MM.1S (cell line): ENCODE data around the gene GNAI2.

Experiments
- DNase-seq: peaks from one replicate; pipeline ENCODE4 v3.0.0-alpha.2; 2015
- H2AFZ ChIP-seq: fragments of 300-600 bp; sonication (generic); 2 replicates; pipeline ENCODE4 v1.6.0; 2016; ENCODE audit warnings: antibody characterized with exemption, low read length
- H3F3A ChIP-seq: fragments of 300-600 bp; sonication (generic); 2 replicates; pipeline ENCODE4 v1.6.1; 2016; ENCODE audit warnings: mild to moderate bottlenecking, antibody characterized with exemption, low read length, moderate library complexity, mixed read lengths; ENCODE audit not compliant: insufficient read depth
- H3K27ac ChIP-seq: fragments of 300-600 bp; sonication (generic); 2 replicates; pipeline ENCODE4 v1.5.1; 2016; ENCODE audit warnings: mild to moderate bottlenecking, low read length
- H3K27me3 ChIP-seq: fragments of 300-600 bp; sonication (generic); replicated peaks from 2 replicates; pipeline ENCODE4 v1.6.0; 2016; ENCODE audit warnings: low read length; ENCODE audit not compliant: insufficient read depth
- H3K36me3 ChIP-seq: fragments of 300-600 bp; sonication (generic); replicated peaks from 2 replicates; pipeline ENCODE4 v1.6.1; 2016; ENCODE audit warnings: mild to moderate bottlenecking, low read length, mixed read lengths; ENCODE audit not compliant: insufficient read depth
- H3K4me1 ChIP-seq: fragments of 300-600 bp; sonication (generic); 2 replicates; pipeline ENCODE4 v1.6.1; 2016; ENCODE audit warnings: low read length, mixed read lengths
- H3K4me2 ChIP-seq: fragments of 300-600 bp; sonication (generic); 2 replicates; pipeline ENCODE4 v1.6.0; 2016; ENCODE audit warnings: low read depth, low read length
- H3K4me3 ChIP-seq: fragments of 300-600 bp; sonication (generic); 2 replicates; pipeline ENCODE4 v1.5.1; 2016; ENCODE audit warnings: low read length, mixed read lengths
- H3K79me2 ChIP-seq: fragments of 300-600 bp; sonication (generic); 2 replicates; pipeline ENCODE4 v1.6.1; 2016; ENCODE audit warnings: mixed run types, low read length, mixed read lengths
- H3K9ac ChIP-seq: fragments of 300-600 bp; sonication (generic); 2 replicates; pipeline ENCODE4 v1.6.1; 2016; ENCODE audit warnings: low read length, mixed read lengths
- H3K9me2 ChIP-seq: fragments of 300-600 bp; sonication (generic); replicated peaks from 2 replicates; pipeline ENCODE4 v1.6.1; 2016; ENCODE audit warnings: mild to moderate bottlenecking, low read length, mixed read lengths; ENCODE audit not compliant: insufficient read depth
- H3K9me3 ChIP-seq: fragments of 300-600 bp; sonication (generic); replicated peaks from 2 replicates; pipeline ENCODE4 v1.6.1; 2016; ENCODE audit warnings: mild to moderate bottlenecking, low read length, mixed read lengths; ENCODE audit not compliant: insufficient read depth
- H4K20me1 ChIP-seq: fragments of 300-600 bp; sonication (generic); 2 replicates; pipeline ENCODE4 v1.6.1; 2016; ENCODE audit warnings: mild to moderate bottlenecking, low read length, moderate library complexity, mixed read lengths; ENCODE audit not compliant: insufficient read depth
- CTCF ChIP-seq: fragments of 300-600 bp; sonication (generic); IDR thresholded peaks from 2 replicates; pipeline ENCODE4 v1.5.1; 2016; ENCODE audit warnings: antibody characterized with exemption, low read length, mixed read lengths
- EZH2 ChIP-seq: fragments of 300-600 bp; sonication (generic); optimal IDR thresholded peaks from 2 replicates; pipeline ENCODE3; 2017; ENCODE audit warnings: low read depth, mild to moderate bottlenecking, antibody characterized with exemption, low read length, mixed read lengths
- EZH2phosphoT487 ChIP-seq: fragments of 300-600 bp; sonication (generic); IDR thresholded peaks from 2 replicates; pipeline ENCODE4 v1.6.1; 2018; ENCODE audit warnings: antibody characterized with exemption, low read length

The GNAI2 gene

GRCh38 chr3:50215529-50215928, 20.5 kb upstream of the GNAI2 start:
- no peak overlapping the region for H3K4me3 ChIP-seq
- no peak for DNase-seq
- no peaks in the 10 kb centered on the region for H3K9me3 ChIP-seq
- no peaks in the 10 kb centered on the region for H3K79me2 ChIP-seq
- no peaks in the 10 kb centered on the region for H3K9me2 ChIP-seq
- H3K36me3 ChIP-seq: no peaks in the 10 kb centered on the region
- no peak overlapping the region for H2AFZ ChIP-seq
- no peaks in the 10 kb centered on the region for H4K20me1 ChIP-seq
- no peak overlapping the region for H3K4me2 ChIP-seq
- TF ChIP-seq EZH2phosphoT487: no peak
- TF ChIP-seq EZH2: no peak
- peaks cover 80% of the 10 kb centered on the region for H3K27me3 ChIP-seq
- no peaks in the 10 kb centered on the region for H3K4me1 ChIP-seq
- no peak overlapping the region for H3K27ac ChIP-seq
- no peak overlapping the region for H3K9ac ChIP-seq
- no peaks in the 10 kb centered on the region for H3F3A ChIP-seq

GRCh38 chr3:50217681-50218080, 18.3 kb upstream of the GNAI2 start:
- H3K9me3 ChIP-seq: no peaks in the 10 kb centered on the region
- H3K27me3 ChIP-seq: peaks cover 67% of the 10 kb centered on the region
- no peak overlapping the region for H3K27ac ChIP-seq
- H3F3A ChIP-seq: no peaks in the 10 kb centered on the region
- H2AFZ ChIP-seq: no peak overlapping the region
- H3K4me2 ChIP-seq: no peak overlapping the region
- no peak for DNase-seq
- no peak overlapping the region for H3K4me3 ChIP-seq
- H3K9ac ChIP-seq: no peak overlapping the region
- H3K4me1 ChIP-seq: no peaks in the 10 kb centered on the region
- H4K20me1 ChIP-seq: no peaks in the 10 kb centered on the region
- H3K79me2 ChIP-seq: no peaks in the 10 kb centered on the region
- H3K9me2 ChIP-seq: no peaks in the 10 kb centered on the region
- no peaks in the 10 kb centered on the region for H3K36me3 ChIP-seq
- TF ChIP-seq CTCF (no peak), EZH2 (no peak), EZH2phosphoT487 (no peak)

- TF ChIP-seq CTCF (no peak), EZH2 (no peak), EZH2phosphoT487 (no peak)
- Histone ChIP-seq H3K79me2 (no peaks in the 10 kb centered on the region), H3K9me2 (no peaks in the 10 kb centered on the region), H3K4me1 (no peaks in the 10 kb centered on the region), H3K4me2 (no peak overlapping the region), H2AFZ (no peak overlapping the region), H4K20me1 (no peaks in the 10 kb centered on the region), H3K9me3 (no peaks in the 10 kb centered on the region), H3K9ac (no peak overlapping the region), H3K27ac (no peak overlapping the region), H3K4me3 (no peak overlapping the region), H3F3A (no peaks in the 10 kb centered on the region), H3K36me3 (no peaks in the 10 kb centered on the region), H3K27me3 (peaks cover 67% of the 10 kb centered on the region)
- DNase-seq: no peak
These were observed 17.6 kb upstream of the GNAI2 start for GRCh38 chr3:50218448-50218847.

GRCh38 chr3:50219285-50219684, 16.7 kb upstream of the GNAI2 start:
- H3K9me2 ChIP-seq: no peaks in the 10 kb centered on the region
- no peaks in the 10 kb centered on the region for H3K9me3 ChIP-seq
- peaks cover 67% of the 10 kb centered on the region for H3K27me3 ChIP-seq
- no peak overlapping the region for H2AFZ ChIP-seq
- no peak overlapping the region for H3K27ac ChIP-seq
- H3K4me3 ChIP-seq: no peak overlapping the region
- no peaks in the 10 kb centered on the region for H3F3A ChIP-seq
- H3K79me2 ChIP-seq: no peaks in the 10 kb centered on the region
- DNase-seq: no peak
- H3K4me1 ChIP-seq: no peaks in the 10 kb centered on the region
- H3K4me2 ChIP-seq: no peak overlapping the region
- H3K36me3 ChIP-seq: no peaks in the 10 kb centered on the region
- H3K9ac ChIP-seq: no peak overlapping the region
- H4K20me1 ChIP-seq: no peaks in the 10 kb centered on the region
- TF ChIP-seq EZH2: no peak
- no peak for TF ChIP-seq CTCF
- no peak for TF ChIP-seq EZH2phosphoT487
